ENCODE measurements around the gene URB2.

GRCh38 chr1:229599218-229599954 is 26.7 kb upstream of the URB2 start:
- TF ChIP-seq CTCF (IDR thresholded peaks at IDR 0.05; ENCODE audit: insufficient read depth, low read depth, low read length) (no peak), EZH2 (IDR thresholded peaks at IDR 0.05; ENCODE audit: insufficient read depth, low read length) (no peak)
